HAP-1 (cell line): Measurements from ENCODE around the gene PDE6H.

Source experiments
- DNase-seq, 2 experiments: peaks; one replicate each; pipeline ENCODE4 v3.0.0-alpha.2; 2016 to 2020; ENCODE audit warnings: low spot score in 2 of 2
- H3K27me3 ChIP-seq: fragments of 250-450 bp; sonication (Bioruptor Pico); 2 replicates; pipeline ENCODE4 v1.5.1; 2020; ENCODE audit warnings: low read depth, mild to moderate bottlenecking, moderate library complexity
- H3K36me3 ChIP-seq: fragments of 250-450 bp; sonication (Bioruptor Pico); replicated peaks from 2 replicates; pipeline ENCODE4 v1.5.1; 2020; ENCODE audit warnings: mild to moderate bottlenecking
- H3K4me1 ChIP-seq: fragments of 250-450 bp; sonication (Bioruptor Pico); 2 replicates; pipeline ENCODE4 v1.5.1; 2020; ENCODE audit warnings: mild to moderate bottlenecking
- H3K4me3 ChIP-seq: fragments of 250-450 bp; sonication (Bioruptor Pico); 2 replicates; pipeline ENCODE4 v1.5.1; 2020; ENCODE audit warnings: mild to moderate bottlenecking, moderate library complexity
- H3K9me3 ChIP-seq: fragments of 250-450 bp; sonication (Bioruptor Pico); 2 replicates; pipeline ENCODE4 v1.5.1; 2020; ENCODE audit warnings: mild to moderate bottlenecking, moderate library complexity
- in situ Hi-C: fragments of 300-500 bp; cut with MboI; formaldehyde crosslinking; loops from 3 replicates; pipeline ENCODE4 v1.14.3; 2020; ENCODE audit warnings: low sequenced_read_pairs, inconsistent platforms, mixed read lengths

Gene PDE6H

DNA sequence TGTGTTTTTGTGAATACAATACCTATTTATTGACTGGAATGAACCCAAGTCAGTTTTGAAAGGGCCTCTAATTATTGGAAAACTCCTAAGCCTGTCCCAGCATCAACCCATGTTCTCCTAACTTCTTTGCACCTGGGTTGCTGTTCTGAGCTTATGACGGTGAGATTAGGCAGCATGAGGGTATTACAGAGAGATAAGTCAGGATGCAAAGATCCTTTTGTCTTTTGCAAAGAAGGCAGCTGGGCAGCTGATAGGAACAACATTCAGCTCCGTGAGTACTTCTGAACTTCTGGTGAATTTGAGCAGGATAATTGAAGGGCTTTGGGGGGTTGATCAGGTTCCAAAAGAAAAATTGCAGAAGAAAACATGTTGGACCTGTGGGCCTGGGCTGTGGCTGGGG lies at the start of gene PDE6H:
Gene PDE6H, plus strand, starts transcription at position 227 of the 400 bp plus-strand sequence. CDS start 4,971 bp downstream, outside the sequence.
- no peaks in the 10 kb centered on the region for H3K36me3 ChIP-seq
- no peaks in the 10 kb centered on the region for H3K27me3 ChIP-seq
- no peaks in the 10 kb centered on the region for H3K4me1 ChIP-seq
- H3K4me3 ChIP-seq = no peak within 1 kb of the TSS
- no peaks in the 10 kb centered on the region for H3K9me3 ChIP-seq
- no peak for DNase-seq
- in situ Hi-C loops = no loop called here

DNA sequence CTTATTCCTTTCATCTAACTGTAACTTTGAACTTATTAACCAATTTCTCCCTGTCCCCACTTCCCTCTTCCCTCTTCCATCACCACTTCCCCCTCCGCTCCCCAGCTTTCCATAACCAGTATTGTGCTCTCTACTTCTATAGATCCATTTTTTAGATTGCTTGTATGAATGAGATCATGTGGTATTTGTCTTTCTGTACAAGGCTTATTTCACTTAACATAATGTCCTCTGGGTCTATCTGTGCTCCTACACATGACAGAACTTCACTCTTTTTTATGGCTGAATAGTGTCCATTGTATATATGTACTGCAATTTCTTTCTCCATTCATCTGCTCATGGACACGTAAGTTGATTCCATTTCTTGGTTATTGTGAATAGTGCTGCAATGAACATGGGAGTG lies 48.9 kb upstream of the PDE6H start:
- Histone ChIP-seq H3K4me3 (no peak overlapping the region), H3K9me3 (no peaks in the 10 kb centered on the region), H3K36me3 (no peaks in the 10 kb centered on the region), H3K27me3 (0 out of 2 replicates have a peak, but pooled peaks cover 2% of the 10 kb centered on the region), H3K4me1 (no peaks in the 10 kb centered on the region)
- in situ Hi-C loops = no loop called here
- DNase-seq = no peak

DNA sequence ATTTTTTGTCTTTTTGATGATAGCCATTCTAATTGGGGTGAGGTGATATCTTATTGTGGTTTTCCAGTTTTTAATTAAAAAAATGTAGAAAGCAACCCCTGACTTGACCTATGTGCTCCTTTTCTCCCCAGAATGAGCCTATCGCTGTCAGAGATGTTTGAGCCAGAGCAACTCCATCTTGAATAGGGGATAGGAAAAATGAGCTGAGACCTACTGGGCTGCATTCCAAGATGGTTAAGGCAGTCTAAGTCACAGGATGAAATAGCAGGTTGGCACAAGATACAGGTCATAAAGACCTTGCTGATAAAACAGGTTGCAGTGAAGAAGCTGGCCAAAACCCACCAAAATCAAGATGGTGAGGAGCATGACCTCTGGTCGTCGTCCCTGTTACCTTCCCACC lies 48.3 kb upstream of the PDE6H start:
- H3K27me3 ChIP-seq = 0 out of 2 replicates have a peak, but pooled peaks cover 2% of the 10 kb centered on the region
- no peak overlapping the region for H3K4me3 ChIP-seq
- H3K4me1 ChIP-seq = no peaks in the 10 kb centered on the region
- no peaks in the 10 kb centered on the region for H3K36me3 ChIP-seq
- DNase-seq = no peak
- in situ Hi-C loops = no loop called here
- no peaks in the 10 kb centered on the region for H3K9me3 ChIP-seq

DNA sequence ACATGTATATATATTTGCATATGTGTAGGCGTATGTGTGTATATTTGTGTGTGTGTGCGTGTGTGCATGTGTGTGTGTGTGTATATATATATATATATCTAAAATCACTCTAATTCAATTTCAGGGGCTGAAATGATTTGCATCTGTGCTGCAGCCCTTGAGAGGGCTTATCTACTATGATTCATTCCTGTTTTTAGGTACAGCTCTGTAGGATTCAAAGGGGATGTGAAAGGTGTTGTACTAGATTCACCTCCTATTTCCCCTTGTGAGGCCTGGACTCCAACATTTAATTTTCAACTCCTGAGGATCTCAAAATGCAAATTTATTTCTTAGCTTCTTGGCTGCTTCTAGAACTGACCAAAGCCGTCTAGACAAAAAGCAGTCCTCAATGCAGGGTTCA lies 45.6 kb upstream of the PDE6H start:
- Histone ChIP-seq H3K4me3 (no peak overlapping the region), H3K27me3 (0 out of 2 replicates have a peak, but pooled peaks cover 2% of the 10 kb centered on the region), H3K36me3 (no peaks in the 10 kb centered on the region), H3K9me3 (no peaks in the 10 kb centered on the region), H3K4me1 (no peaks in the 10 kb centered on the region)
- in situ Hi-C loops = no loop called here
- no peak for DNase-seq

DNA sequence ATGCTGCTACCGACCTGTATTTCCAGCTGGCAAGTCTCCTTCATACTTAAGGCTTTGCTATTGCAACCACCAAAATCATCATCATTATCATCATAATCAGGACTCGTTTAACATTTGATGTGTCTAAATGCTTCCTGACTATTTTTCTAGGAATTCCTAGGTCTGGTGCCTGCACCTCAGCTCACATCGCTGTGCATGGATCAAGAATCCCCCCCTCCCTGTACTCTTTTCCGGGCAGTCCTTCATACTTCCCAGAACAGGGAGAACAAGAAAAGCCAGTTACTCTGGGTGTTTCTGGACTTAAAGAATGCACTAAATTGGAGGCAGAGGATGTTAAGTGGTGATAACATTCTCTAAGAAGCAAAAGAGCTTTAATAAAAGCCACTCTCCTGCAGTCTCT lies 43.9 kb upstream of the PDE6H start:
- DNase-seq = no peak
- Histone ChIP-seq H3K9me3 (no peaks in the 10 kb centered on the region), H3K4me1 (no peaks in the 10 kb centered on the region), H3K4me3 (no peak overlapping the region), H3K27me3 (0 out of 2 replicates have a peak, but pooled peaks cover 2% of the 10 kb centered on the region), H3K36me3 (no peaks in the 10 kb centered on the region)
- in situ Hi-C loops = no loop called here

DNA sequence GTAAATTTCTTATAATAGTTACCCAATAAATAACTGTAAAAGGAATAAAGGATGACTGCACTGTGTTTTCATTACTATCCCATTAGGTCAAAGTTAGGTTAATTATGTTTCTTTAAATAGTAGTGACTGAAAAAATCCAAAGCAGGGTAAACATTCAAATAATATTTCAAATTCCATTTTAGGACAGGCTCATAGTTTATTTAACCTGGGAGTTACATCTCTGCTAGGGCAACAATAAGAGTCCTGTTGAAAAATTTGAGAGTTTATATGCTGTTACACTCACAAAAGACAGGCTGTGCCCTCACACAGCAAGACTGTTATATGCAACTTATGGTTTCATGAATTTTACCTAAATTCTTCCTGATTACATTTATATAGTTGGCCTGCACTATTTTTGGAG lies 42.5 kb upstream of the PDE6H start:
- no peak for DNase-seq
- no peaks in the 10 kb centered on the region for H3K9me3 ChIP-seq
- H3K4me3 ChIP-seq = no peak overlapping the region
- no peaks in the 10 kb centered on the region for H3K36me3 ChIP-seq
- H3K27me3 ChIP-seq = 0 out of 2 replicates have a peak, but pooled peaks cover 2% of the 10 kb centered on the region
- H3K4me1 ChIP-seq = no peaks in the 10 kb centered on the region
- in situ Hi-C loops = no loop called here

DNA sequence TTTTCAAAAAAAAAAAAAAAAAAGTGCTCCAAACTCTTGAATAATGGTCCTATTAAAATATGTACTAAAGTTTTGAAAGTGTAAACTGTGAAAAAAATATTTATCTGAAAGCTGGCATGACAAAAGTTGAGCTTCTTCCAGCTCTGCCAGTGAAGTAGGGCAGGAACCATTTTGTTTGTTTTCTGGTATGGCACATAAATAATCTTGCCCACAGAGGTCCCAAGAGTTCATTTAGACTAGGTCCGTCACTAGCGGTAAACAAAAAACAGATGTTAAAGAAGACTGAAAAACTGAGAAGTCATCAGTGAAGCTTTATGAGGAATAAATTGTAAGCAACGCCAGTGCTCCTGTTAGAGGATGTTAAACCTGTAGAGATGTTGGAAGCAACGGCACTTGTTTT lies 41.5 kb upstream of the PDE6H start:
- DNase-seq = no peak
- H3K27me3 ChIP-seq = 0 out of 2 replicates have a peak, but pooled peaks cover 2% of the 10 kb centered on the region
- H3K4me1 ChIP-seq = no peaks in the 10 kb centered on the region
- in situ Hi-C loops = no loop called here
- no peaks in the 10 kb centered on the region for H3K9me3 ChIP-seq
- H3K36me3 ChIP-seq = no peaks in the 10 kb centered on the region
- no peak overlapping the region for H3K4me3 ChIP-seq

DNA sequence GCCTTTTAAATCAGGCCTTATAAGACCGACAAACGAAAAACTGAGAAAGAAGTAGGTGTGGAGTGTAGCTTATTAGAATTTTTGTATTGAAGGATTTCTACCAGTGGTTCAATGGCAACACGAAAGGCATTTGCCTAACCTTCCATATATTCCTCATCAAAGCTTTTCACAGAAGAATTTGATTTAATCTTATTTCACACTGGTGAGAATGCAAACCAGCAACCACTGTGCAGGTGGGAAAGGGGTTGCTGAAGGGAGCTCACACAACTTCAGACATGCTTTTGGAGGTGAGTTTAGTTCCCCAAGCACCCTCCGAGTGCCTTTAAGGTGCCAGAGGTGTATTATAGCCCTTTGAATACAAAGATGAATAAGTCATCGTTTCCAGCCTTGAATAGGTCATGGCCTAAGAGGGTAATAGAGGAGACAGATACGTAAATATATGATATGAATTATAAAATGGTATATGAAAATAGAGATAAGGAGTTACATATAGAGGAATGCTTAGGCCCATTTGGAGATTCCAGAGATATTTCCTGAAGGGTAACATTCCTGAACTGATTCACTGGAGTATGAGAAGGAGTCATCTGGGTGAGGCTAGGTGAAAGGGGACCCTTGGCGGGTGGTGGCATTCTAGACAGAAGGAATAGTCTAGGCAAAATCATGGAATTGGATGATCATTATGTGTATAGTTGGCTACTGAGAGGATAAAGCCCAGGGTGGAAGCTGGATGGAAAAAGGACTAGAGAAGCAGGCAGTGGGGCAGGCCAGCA lies 40.9 kb upstream of the PDE6H start:
- no peak for DNase-seq
- in situ Hi-C loops = no loop called here
- H3K27me3 ChIP-seq = 0 out of 2 replicates have a peak, but pooled peaks cover 2% of the 10 kb centered on the region
- no peaks in the 10 kb centered on the region for H3K36me3 ChIP-seq
- no peaks in the 10 kb centered on the region for H3K9me3 ChIP-seq
- no peak overlapping the region for H3K4me3 ChIP-seq
- H3K4me1 ChIP-seq = no peaks in the 10 kb centered on the region

DNA sequence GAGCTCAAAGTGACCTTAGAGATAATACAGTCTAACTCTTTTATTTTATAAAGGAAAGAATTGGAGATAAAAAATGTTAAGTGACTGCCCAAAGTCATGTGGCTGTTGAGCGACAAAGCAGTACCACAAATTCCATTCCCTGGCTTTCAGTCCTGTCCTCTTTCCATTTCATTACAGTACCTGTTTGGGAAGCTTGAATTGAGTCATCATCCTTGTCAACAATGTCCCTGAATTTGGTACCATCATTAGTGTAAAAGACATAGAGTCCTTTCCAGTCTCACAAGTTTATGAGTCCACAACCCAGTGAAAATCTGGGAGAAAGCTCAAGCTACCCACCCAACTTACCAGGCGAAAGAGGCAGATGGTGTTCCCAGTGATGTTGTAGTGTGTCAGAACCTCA lies 38.3 kb upstream of the PDE6H start:
- no peak for DNase-seq
- H3K36me3 ChIP-seq = no peaks in the 10 kb centered on the region
- H3K4me3 ChIP-seq = no peak overlapping the region
- H3K9me3 ChIP-seq = no peaks in the 10 kb centered on the region
- in situ Hi-C loops = no loop called here
- no peaks in the 10 kb centered on the region for H3K4me1 ChIP-seq
- no peaks in the 10 kb centered on the region for H3K27me3 ChIP-seq

DNA sequence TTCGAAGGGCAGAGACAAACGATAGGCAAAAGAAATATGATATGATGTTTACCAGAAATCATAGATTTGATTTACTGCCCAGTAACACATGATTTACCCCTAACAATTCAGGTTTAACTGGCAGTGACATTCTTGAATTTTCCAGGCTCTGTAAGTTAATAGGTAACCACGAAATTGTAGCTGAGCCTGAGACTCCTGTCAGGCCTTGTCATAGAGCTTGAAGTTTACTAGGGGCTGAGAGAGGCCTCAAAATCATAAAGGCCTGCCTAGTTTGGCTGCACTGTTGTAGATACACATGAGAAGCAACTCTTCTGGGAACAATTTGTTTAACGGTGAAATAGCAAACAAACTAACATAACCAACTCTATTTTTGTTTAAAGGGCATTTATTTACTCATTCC lies 37.8 kb upstream of the PDE6H start:
- Histone ChIP-seq H3K27me3 (no peaks in the 10 kb centered on the region), H3K4me3 (no peak overlapping the region), H3K36me3 (no peaks in the 10 kb centered on the region), H3K9me3 (no peaks in the 10 kb centered on the region), H3K4me1 (no peaks in the 10 kb centered on the region)
- no peak for DNase-seq
- in situ Hi-C loops = no loop called here

DNA sequence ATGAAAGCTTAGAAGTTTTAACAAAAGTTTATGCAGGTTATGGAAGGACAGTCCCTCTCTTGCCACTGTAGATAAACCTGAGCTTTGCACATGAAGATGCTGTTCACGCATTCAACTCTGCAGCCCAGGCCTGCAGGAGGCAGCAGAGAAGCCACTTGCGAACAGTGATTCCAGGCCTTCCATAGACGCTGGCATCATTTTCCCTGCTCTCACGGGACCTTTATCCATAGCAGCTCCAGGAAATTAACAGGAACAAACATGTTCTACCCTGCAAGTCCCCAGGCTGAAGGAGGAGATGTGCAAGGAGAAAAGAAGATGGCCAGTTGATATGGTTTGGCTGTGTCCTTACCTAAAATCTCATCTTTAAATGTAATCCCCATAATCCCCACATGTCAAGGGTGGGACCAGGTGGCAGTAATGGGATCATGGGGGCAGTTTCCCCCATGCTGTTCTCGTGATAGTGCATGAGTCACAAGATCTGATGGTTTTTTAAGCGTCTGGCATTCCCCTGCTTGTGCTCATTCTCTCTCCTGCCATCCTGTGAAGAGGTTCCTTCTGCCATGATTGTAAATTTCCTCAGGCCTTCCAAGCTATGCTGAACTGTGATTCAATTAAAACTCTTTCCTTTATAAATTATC lies 36.5 kb upstream of the PDE6H start:
- no peaks in the 10 kb centered on the region for H3K27me3 ChIP-seq
- in situ Hi-C loops = no loop called here
- H3K4me3 ChIP-seq = no peak overlapping the region
- H3K9me3 ChIP-seq = no peaks in the 10 kb centered on the region
- no peaks in the 10 kb centered on the region for H3K4me1 ChIP-seq
- no peaks in the 10 kb centered on the region for H3K36me3 ChIP-seq
- peak in 1 of 2 experiments; percentile 11 for DNase-seq

DNA sequence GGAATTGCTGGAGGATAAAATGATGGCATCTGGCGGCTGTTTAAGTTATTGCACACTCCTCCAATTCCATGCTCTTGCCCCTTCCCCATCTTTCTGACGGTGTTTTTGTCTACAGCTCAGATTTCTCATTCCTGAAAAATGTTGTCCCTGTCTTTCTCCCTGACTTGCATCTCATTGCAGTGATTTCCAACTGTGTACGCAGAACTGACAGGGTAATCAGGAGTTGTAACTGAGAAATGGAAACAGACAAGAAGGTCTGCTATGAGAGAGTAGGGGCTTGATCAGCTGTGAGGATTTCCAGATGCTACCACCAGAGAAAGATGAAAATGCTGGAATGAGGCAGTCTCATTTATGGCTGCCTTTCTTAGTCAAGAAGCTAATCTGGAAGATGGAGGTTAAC lies 35.8 kb upstream of the PDE6H start:
- in situ Hi-C loops = no loop called here
- H3K9me3 ChIP-seq = no peaks in the 10 kb centered on the region
- H3K4me1 ChIP-seq = no peaks in the 10 kb centered on the region
- no peak for DNase-seq
- no peak overlapping the region for H3K4me3 ChIP-seq
- H3K27me3 ChIP-seq = no peaks in the 10 kb centered on the region
- H3K36me3 ChIP-seq = no peaks in the 10 kb centered on the region

DNA sequence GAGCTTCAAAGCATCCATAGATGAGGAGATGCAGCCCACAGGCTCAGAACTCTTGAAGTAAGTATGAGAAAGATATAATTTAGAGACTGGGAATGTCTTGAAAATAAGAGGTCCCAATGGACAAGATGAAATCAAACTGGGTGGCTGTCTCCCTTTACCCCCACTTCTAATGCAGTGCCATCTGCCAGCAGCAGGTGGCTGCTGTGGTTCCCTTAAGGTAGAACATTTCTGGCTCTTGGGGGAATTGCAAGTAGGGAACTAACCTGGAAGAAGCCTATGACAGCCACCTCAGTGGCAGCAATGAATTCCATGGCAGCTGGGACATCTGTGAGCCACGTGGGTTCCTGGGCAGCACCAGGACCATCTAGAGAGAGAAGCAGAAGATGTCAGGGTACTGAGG lies 35.2 kb upstream of the PDE6H start:
- H3K27me3 ChIP-seq = no peaks in the 10 kb centered on the region
- H3K9me3 ChIP-seq = no peaks in the 10 kb centered on the region
- no peak for DNase-seq
- no peaks in the 10 kb centered on the region for H3K4me1 ChIP-seq
- no peaks in the 10 kb centered on the region for H3K36me3 ChIP-seq
- no peak overlapping the region for H3K4me3 ChIP-seq
- in situ Hi-C loops = no loop called here

DNA sequence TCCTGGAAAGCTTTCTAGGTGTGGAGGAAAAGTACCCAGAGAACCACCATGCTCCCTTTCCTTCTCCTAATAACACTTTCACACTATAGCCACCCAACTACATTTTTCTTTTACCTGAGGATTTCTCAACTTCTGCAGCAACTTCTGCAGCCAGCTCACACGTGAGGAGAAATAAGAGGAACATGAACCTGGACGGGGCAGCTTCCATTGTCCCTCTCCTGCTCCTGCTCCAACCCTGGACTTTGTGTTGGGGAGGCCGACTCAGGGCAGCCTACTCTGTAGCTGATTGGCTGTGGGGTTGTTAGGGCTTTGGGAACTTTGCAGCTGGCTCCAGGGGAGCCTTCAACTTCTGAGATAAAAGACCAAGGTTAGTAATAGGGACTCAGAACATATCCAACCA lies 34.5 kb upstream of the PDE6H start, which contains the start of gene ERP27:
Gene ERP27, minus strand, starts transcription at position 237 of the 400 bp plus-strand sequence. Its CDS starts 29 bp downstream, at position 208.
- H3K27me3 ChIP-seq = no peaks in the 10 kb centered on the region
- H3K9me3 ChIP-seq = no peaks in the 10 kb centered on the region
- in situ Hi-C loops = no loop called here
- DNase-seq = no peak
- no peak within 1 kb of the TSS for H3K4me3 ChIP-seq
- H3K36me3 ChIP-seq = no peaks in the 10 kb centered on the region
- no peaks in the 10 kb centered on the region for H3K4me1 ChIP-seq
